Liver (tissue), 3 donors: ENCODE results near the gene PAMR1.

Source experiments
- ATF3 ChIP-seq: IDR thresholded peaks from 2 replicates; pipeline ENCODE4 v1.6.1; 2016; ENCODE audit warnings: antibody characterized with exemption
- CTCF ChIP-seq: fragments of 150-350 bp; IDR thresholded peaks from 2 replicates; pipeline ENCODE4 v1.5.1; 2017; ENCODE audit warnings: improper control_type of control experiment, low read depth, low read length; ENCODE audit not compliant: missing input control
- JUND ChIP-seq, 2 donors: IDR thresholded peaks; 2 replicates each; pipeline ENCODE4 v1.6.1; 2016; ENCODE audit warnings: antibody characterized with exemption in 2 of 2
- SP1 ChIP-seq: IDR thresholded peaks from 2 replicates; pipeline ENCODE4 v1.6.1; 2018; ENCODE audit warnings: antibody characterized with exemption, mild to moderate bottlenecking
- TF ChIP-seq, protein P1 (sequence below): IDR thresholded peaks from 2 replicates; pipeline ENCODE4 v1.6.1; 2016; ENCODE audit warnings: antibody characterized with exemption, mild to moderate bottlenecking
- donor health status: healthy.
- donor health status: healthy.

DNA sequence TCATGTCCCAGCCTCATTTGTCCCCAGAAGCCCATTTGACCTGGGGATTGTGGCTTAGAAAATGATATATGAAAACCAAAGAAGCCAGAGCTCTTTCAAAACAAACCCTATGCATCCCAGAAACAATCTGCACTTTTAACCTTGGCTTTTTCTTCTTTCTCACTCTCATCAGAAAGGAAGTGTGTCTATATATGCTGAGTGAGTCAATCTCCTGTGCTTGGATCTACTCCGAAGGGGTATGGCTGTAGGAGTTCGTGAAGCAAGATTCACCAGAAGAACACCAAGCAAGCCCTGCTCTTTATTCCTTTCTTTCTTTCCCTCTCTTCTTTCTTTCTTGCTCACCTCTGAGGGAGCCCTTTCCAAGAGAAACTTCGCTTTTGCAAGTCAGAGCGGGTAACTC, 636 bp downstream of the PAMR1 start:
- TF ChIP-seq CTCF (no peak), SP1 (no peak), JUND (IDR thresholded peaks at IDR 0.05) (no peak), ATF3 (no peak)
- TF ChIP-seq, protein P1, sequence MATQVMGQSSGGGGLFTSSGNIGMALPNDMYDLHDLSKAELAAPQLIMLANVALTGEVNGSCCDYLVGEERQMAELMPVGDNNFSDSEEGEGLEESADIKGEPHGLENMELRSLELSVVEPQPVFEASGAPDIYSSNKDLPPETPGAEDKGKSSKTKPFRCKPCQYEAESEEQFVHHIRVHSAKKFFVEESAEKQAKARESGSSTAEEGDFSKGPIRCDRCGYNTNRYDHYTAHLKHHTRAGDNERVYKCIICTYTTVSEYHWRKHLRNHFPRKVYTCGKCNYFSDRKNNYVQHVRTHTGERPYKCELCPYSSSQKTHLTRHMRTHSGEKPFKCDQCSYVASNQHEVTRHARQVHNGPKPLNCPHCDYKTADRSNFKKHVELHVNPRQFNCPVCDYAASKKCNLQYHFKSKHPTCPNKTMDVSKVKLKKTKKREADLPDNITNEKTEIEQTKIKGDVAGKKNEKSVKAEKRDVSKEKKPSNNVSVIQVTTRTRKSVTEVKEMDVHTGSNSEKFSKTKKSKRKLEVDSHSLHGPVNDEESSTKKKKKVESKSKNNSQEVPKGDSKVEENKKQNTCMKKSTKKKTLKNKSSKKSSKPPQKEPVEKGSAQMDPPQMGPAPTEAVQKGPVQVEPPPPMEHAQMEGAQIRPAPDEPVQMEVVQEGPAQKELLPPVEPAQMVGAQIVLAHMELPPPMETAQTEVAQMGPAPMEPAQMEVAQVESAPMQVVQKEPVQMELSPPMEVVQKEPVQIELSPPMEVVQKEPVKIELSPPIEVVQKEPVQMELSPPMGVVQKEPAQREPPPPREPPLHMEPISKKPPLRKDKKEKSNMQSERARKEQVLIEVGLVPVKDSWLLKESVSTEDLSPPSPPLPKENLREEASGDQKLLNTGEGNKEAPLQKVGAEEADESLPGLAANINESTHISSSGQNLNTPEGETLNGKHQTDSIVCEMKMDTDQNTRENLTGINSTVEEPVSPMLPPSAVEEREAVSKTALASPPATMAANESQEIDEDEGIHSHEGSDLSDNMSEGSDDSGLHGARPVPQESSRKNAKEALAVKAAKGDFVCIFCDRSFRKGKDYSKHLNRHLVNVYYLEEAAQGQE, result no peak
